Left ventricle myocardium inferior (tissue), 1 donor: ENCODE data around the gene IER3. TPM values are rescaled to one million over a fixed set of nuclear protein-coding genes. Genes with fewer than 3 reads are reported as not detected.
A peak's percentile ranks its signal among the peaks of the same experiment; 100 is the strongest.

ENCODE experiments used
- DNase-seq: peaks from one replicate; pipeline ENCODE4 v3.0.0-alpha.2; 2020
- H3K27ac ChIP-seq: fragments of 200-600 bp; replicated peaks from 2 replicates; pipeline ENCODE4 v1.8.0; 2021
- H3K27me3 ChIP-seq: fragments of 200-600 bp; 2 replicates; pipeline ENCODE4 v1.8.0; 2021; ENCODE audit warnings: low read depth
- H3K36me3 ChIP-seq: fragments of 200-600 bp; 2 replicates; pipeline ENCODE4 v1.8.0; 2021
- H3K4me1 ChIP-seq: fragments of 200-600 bp; 2 replicates; pipeline ENCODE4 v1.8.0; 2021
- H3K4me3 ChIP-seq: fragments of 200-600 bp; 2 replicates; pipeline ENCODE4 v1.8.0; 2021; ENCODE audit warnings: mild to moderate bottlenecking, moderate library complexity
- H3K9me3 ChIP-seq: fragments of 200-600 bp; replicated peaks from 2 replicates; pipeline ENCODE4 v1.8.0; 2021
- CTCF ChIP-seq: fragments of 200-600 bp; IDR thresholded peaks from 2 replicates; pipeline ENCODE4 v1.8.0; 2021; ENCODE audit warnings: antibody characterized with exemption, mild to moderate bottlenecking, borderline replicate concordance
- intact Hi-C: fragments of 100-400 bp; cut with micrococcal nuclease; formaldehyde crosslinking; loops from one replicate; pipeline ENCODE4 v1.11.0; 2022
- total RNA-seq: library from RNA; stranded (reverse); fragmentation: NEBNext Ultra II Directional; extraction: Animal tissue kit (Norgen Biotek cat#: 25700); gene quantifications from one replicate; pipeline ENCODE4 v1.2.1, GENCODE V29; 2021
- donor health status: DM: no; HTN: yes; CAD: no; lungs with severe emphysema.

Gene IER3
- total RNA-seq, 1 donor from 2014 or later: 41.4 TPM

GRCh38 chr6:30754631-30755030 lies 10.3 kb upstream of the IER3 start:
- H3K9me3 ChIP-seq: no peaks in the 10 kb centered on the region
- H3K4me1 ChIP-seq: peaks cover 55% of the 10 kb centered on the region
- no peak overlapping the region for H3K4me3 ChIP-seq
- peak overlapping the region; percentile 94 for H3K27ac ChIP-seq
- TF ChIP-seq CTCF: no peak
- intact Hi-C loops: no loop called here
- no peaks in the 10 kb centered on the region for H3K27me3 ChIP-seq
- DNase-seq: no peak
- no peaks in the 10 kb centered on the region for H3K36me3 ChIP-seq

GRCh38 chr6:30752157-30752927 lies 8.0 kb upstream of the IER3 start:
- H3K9me3 ChIP-seq: no peaks in the 10 kb centered on the region
- H3K27me3 ChIP-seq: no peaks in the 10 kb centered on the region
- TF ChIP-seq CTCF: no peak
- intact Hi-C loops: no loop called here
- H3K36me3 ChIP-seq: no peaks in the 10 kb centered on the region
- H3K4me3 ChIP-seq: no peak overlapping the region
- DNase-seq: peak; percentile 91
- H3K27ac ChIP-seq: peak overlapping the region; percentile 94
- peaks cover 50% of the 10 kb centered on the region for H3K4me1 ChIP-seq

GRCh38 chr6:30750379-30750668 lies 6.0 kb upstream of the IER3 start:
- no peak overlapping the region for H3K4me3 ChIP-seq
- intact Hi-C loops: no loop called here
- TF ChIP-seq CTCF: no peak
- no peak for DNase-seq
- H3K9me3 ChIP-seq: no peaks in the 10 kb centered on the region
- H3K36me3 ChIP-seq: no peaks in the 10 kb centered on the region
- peak overlapping the region; percentile 94 for H3K27ac ChIP-seq
- no peaks in the 10 kb centered on the region for H3K27me3 ChIP-seq
- peaks cover 47% of the 10 kb centered on the region for H3K4me1 ChIP-seq

GRCh38 chr6:30749554-30750378 lies 5.4 kb upstream of the IER3 start:
- Histone ChIP-seq H3K9me3 (no peaks in the 10 kb centered on the region), H3K27ac (peak overlapping the region; percentile 94), H3K36me3 (no peaks in the 10 kb centered on the region), H3K27me3 (no peaks in the 10 kb centered on the region), H3K4me3 (no peak overlapping the region), H3K4me1 (peaks cover 52% of the 10 kb centered on the region)
- TF ChIP-seq CTCF: no peak
- DNase-seq: no peak
- intact Hi-C loops: loop anchor here (10.0 kb wide), 2 partner anchors 75 to 135 kb away; partner anchors contain the start of gene DDR1

GRCh38 chr6:30748851-30749540 lies 4.6 kb upstream of the IER3 start:
- Histone ChIP-seq H3K27me3 (no peaks in the 10 kb centered on the region), H3K27ac (peak overlapping the region; percentile 31), H3K36me3 (no peaks in the 10 kb centered on the region), H3K4me1 (peaks cover 59% of the 10 kb centered on the region), H3K4me3 (no peak overlapping the region), H3K9me3 (no peaks in the 10 kb centered on the region)
- no peak for TF ChIP-seq CTCF
- intact Hi-C loops: loop anchor here (10.0 kb wide), 2 partner anchors 76 to 136 kb away; partner anchors contain the start of gene DDR1
- no peak for DNase-seq
